Neural cell (in vitro differentiated cells): ENCODE measurements around the gene ZNF783. TPM values are rescaled to one million over a fixed set of nuclear protein-coding genes. Genes with fewer than 3 reads are reported as not detected.
"Not testable (repeated sequence)": the region's sequence is repeated elsewhere in the genome, so short reads cannot be mapped to it uniquely, and the experiment has no call there.

Experiments
- H2AFZ ChIP-seq: fragments of 200-600, 300-800 bp; sonication (generic), shearing (Covaris generic); 2 replicates; pipeline ENCODE4 v1.6.0; 2014; ENCODE audit warnings: low read depth, mild to moderate bottlenecking, antibody characterized with exemption, low read length, moderate library complexity
- H3F3A ChIP-seq: fragments of 200-600 bp; shearing (Covaris generic); 2 replicates; pipeline ENCODE4 v1.6.1; 2016; ENCODE audit warnings: mild to moderate bottlenecking, moderate library complexity, mixed read lengths, antibody characterized with exemption, low read length; ENCODE audit not compliant: insufficient read depth, poor library complexity, severe bottlenecking
- H3K27ac ChIP-seq: fragments of 200-600, 300-800 bp; sonication (generic), shearing (Covaris generic); 2 replicates; pipeline ENCODE4 v1.5.1; 2014; ENCODE audit warnings: mild to moderate bottlenecking, low read length, moderate library complexity
- H3K27me3 ChIP-seq: fragments of 300-800, 200-600 bp; sonication (generic), shearing (Covaris generic); 2 replicates; pipeline ENCODE4 v1.6.0; 2014; ENCODE audit warnings: mild to moderate bottlenecking, low read depth, low read length, moderate library complexity; ENCODE audit not compliant: insufficient read depth
- H3K36me3 ChIP-seq: fragments of 300-800, 200-600 bp; sonication (generic), shearing (Covaris generic); 2 replicates; pipeline ENCODE4 v1.5.1; 2014; ENCODE audit warnings: mild to moderate bottlenecking, antibody characterized with exemption, low read length, moderate library complexity; ENCODE audit not compliant: insufficient read depth
- H3K4me2 ChIP-seq: fragments of 300-800, 200-600 bp; sonication (generic), shearing (Covaris generic); 2 replicates; pipeline ENCODE4 v1.6.0; 2014; ENCODE audit warnings: mild to moderate bottlenecking, low read length
- H3K4me3 ChIP-seq: fragments of 300-800, 200-600 bp; sonication (generic), shearing (Covaris generic); 2 replicates; pipeline ENCODE4 v1.5.1; 2014; ENCODE audit warnings: mild to moderate bottlenecking, low read length, moderate library complexity
- H3K79me2 ChIP-seq: fragments of 200-600 bp; shearing (Covaris generic); replicated peaks from 2 replicates; pipeline ENCODE4 v1.6.0; 2014; ENCODE audit warnings: mild to moderate bottlenecking, low read length, moderate library complexity; ENCODE audit not compliant: insufficient read depth
- H3K9ac ChIP-seq: fragments of 300-800, 200-600 bp; sonication (generic), shearing (Covaris generic); 2 replicates; pipeline ENCODE4 v1.6.1; 2016; ENCODE audit warnings: mild to moderate bottlenecking, low read length, mixed read lengths
- H3K9me2 ChIP-seq: fragments of 200-600 bp; shearing (Covaris generic); 2 replicates; pipeline ENCODE4 v1.6.1; 2016; ENCODE audit warnings: mild to moderate bottlenecking, low read length, mixed read lengths; ENCODE audit not compliant: insufficient read depth
- H3K9me3 ChIP-seq: fragments of 200-600, 300-800 bp; sonication (generic), shearing (Covaris generic); 2 replicates; pipeline ENCODE4 v1.6.1; 2016; ENCODE audit warnings: mild to moderate bottlenecking, mixed run types, low read length, moderate library complexity, mixed read lengths
- H4K20me1 ChIP-seq: fragments of 200-600 bp; shearing (Covaris generic); 2 replicates; pipeline ENCODE4 v1.6.1; 2016; ENCODE audit warnings: mild to moderate bottlenecking, mixed run types; ENCODE audit not compliant: insufficient read depth
- EP300 ChIP-seq: fragments of 450-650 bp; conservative IDR thresholded peaks from 2 replicates; pipeline ENCODE4 v1.6.1; 2014; ENCODE audit warnings: antibody characterized with exemption, mild to moderate bottlenecking, moderate library complexity; ENCODE audit not compliant: poor library complexity, severe bottlenecking
- EZH2 ChIP-seq: fragments of 200-600, 300-800 bp; shearing (Covaris generic), sonication (generic); IDR thresholded peaks from 2 replicates; pipeline ENCODE4 v1.6.1; 2014; ENCODE audit warnings: antibody characterized with exemption, low read length, borderline replicate concordance, mild to moderate bottlenecking; ENCODE audit not compliant: insufficient read depth, poor library complexity, severe bottlenecking
- MXI1 ChIP-seq: fragments of 450-650 bp; conservative IDR thresholded peaks from 2 replicates; pipeline ENCODE4 v1.6.1; 2014; ENCODE audit warnings: antibody characterized with exemption, mild to moderate bottlenecking; ENCODE audit not compliant: poor library complexity, severe bottlenecking
- POLR2AphosphoS5 ChIP-seq: IDR thresholded peaks from 2 replicates; pipeline ENCODE4 v1.6.1; 2012
- RAD21 ChIP-seq: fragments of 450-650 bp; conservative IDR thresholded peaks from 2 replicates; pipeline ENCODE4 v1.6.1; 2014; ENCODE audit warnings: antibody characterized with exemption, mild to moderate bottlenecking, moderate library complexity
- SMC3 ChIP-seq: fragments of 450-650 bp; conservative IDR thresholded peaks from 2 replicates; pipeline ENCODE4 v1.6.1; 2014; ENCODE audit warnings: antibody characterized with exemption, mild to moderate bottlenecking, moderate library complexity; ENCODE audit not compliant: poor library complexity
- TAF1 ChIP-seq: IDR thresholded peaks from 2 replicates; pipeline ENCODE4 v1.6.1; 2012; ENCODE audit warnings: low read depth
- polyA plus RNA-seq: library from polyadenylated mRNA; depleted of rRNA; stranded (reverse); fragments of >200 nt; gene quantifications from 2 replicates; pipeline ENCODE4 v1.2.3, GENCODE V29; 2014
- TF ChIP-seq, protein P1 (sequence below): fragments of 450-650 bp; IDR thresholded peaks from 2 replicates; pipeline ENCODE4 v1.5.1; 2014; ENCODE audit warnings: antibody characterized with exemption, mild to moderate bottlenecking, moderate library complexity; ENCODE audit not compliant: poor library complexity, severe bottlenecking
- TF ChIP-seq, protein P2 (sequence below): IDR thresholded peaks from 2 replicates; pipeline ENCODE4 v1.6.1; 2012; ENCODE audit warnings: borderline replicate concordance

The ZNF783 gene
- polyA plus RNA-seq, 1 donor from 2014 or later: 23.9 TPM

DNA sequence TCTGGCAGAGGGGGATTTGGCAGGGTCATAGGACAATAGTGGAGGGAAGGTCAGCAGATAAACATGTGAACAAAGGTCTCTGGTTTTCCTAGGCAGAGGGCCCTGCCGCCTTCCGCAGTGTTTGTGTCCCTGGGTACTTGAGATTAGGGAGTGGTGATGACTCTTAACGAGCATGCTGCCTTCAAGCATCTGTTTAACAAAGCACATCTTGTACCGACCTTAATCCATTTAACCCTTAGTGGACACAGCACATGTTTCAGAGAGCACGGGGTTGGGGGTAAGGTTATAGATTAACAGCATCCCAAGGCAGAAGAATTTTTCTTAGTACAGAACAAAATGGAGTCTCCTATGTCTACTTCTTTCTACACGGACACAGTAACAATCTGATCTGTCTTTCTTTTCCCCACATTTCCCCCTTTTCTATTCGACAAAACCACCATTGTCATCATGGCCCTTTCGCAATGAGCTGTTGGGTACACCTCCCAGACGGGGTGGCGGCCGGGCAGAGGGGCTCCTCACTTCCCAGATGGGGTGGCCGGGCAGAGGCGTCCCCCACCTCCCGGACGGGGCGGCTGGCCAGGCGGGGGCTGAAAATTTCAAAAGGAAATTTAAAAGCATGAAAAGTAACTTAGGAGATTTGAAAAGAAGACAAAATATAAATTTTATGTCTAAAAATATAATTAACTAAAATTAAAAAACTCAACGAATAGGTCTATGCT is 70.8 kb downstream of the ZNF783 start:
- H3K79me2 ChIP-seq, H3K9me3 ChIP-seq, H2AFZ ChIP-seq, H3K4me3 ChIP-seq, H3K27me3 ChIP-seq, H3K4me2 ChIP-seq, H3F3A ChIP-seq, H4K20me1 ChIP-seq, H3K27ac ChIP-seq, H3K9ac ChIP-seq, H3K9me2 ChIP-seq, H3K36me3 ChIP-seq: not testable (repeated sequence)

DNA sequence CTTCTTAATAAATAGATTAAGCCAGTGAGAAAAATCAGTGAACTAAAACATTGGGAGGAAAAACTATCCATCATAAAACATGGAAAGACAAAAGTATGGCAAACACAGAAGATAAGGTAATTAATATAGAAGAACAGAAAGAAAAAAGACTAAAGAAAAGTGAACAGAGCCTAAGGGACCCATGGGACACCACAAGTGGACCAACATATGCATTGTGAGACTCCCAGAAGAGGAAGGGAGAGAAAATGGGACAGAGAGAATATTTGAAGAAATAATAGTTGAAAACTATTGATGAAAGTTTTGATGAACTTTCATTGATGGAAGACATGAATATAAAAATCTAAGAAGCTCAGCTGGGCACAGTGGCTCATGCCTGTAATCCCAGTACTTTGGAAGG is 71.3 kb downstream of the ZNF783 start:
- no peak overlapping the region for H3K9ac ChIP-seq
- no peaks in the 10 kb centered on the region for H3K9me2 ChIP-seq
- no peaks in the 10 kb centered on the region for H3K9me3 ChIP-seq
- H3K79me2 ChIP-seq: no peaks in the 10 kb centered on the region
- no peak overlapping the region for H3K27ac ChIP-seq
- no peaks in the 10 kb centered on the region for H3K27me3 ChIP-seq
- no peak overlapping the region for H2AFZ ChIP-seq
- H3F3A ChIP-seq: no peaks in the 10 kb centered on the region
- TF ChIP-seq, protein P1, sequence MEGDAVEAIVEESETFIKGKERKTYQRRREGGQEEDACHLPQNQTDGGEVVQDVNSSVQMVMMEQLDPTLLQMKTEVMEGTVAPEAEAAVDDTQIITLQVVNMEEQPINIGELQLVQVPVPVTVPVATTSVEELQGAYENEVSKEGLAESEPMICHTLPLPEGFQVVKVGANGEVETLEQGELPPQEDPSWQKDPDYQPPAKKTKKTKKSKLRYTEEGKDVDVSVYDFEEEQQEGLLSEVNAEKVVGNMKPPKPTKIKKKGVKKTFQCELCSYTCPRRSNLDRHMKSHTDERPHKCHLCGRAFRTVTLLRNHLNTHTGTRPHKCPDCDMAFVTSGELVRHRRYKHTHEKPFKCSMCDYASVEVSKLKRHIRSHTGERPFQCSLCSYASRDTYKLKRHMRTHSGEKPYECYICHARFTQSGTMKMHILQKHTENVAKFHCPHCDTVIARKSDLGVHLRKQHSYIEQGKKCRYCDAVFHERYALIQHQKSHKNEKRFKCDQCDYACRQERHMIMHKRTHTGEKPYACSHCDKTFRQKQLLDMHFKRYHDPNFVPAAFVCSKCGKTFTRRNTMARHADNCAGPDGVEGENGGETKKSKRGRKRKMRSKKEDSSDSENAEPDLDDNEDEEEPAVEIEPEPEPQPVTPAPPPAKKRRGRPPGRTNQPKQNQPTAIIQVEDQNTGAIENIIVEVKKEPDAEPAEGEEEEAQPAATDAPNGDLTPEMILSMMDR: no peak
- no peaks in the 10 kb centered on the region for H4K20me1 ChIP-seq
- no peak overlapping the region for H3K4me3 ChIP-seq
- H3K4me2 ChIP-seq: no peak overlapping the region
- H3K36me3 ChIP-seq: no peaks in the 10 kb centered on the region

DNA sequence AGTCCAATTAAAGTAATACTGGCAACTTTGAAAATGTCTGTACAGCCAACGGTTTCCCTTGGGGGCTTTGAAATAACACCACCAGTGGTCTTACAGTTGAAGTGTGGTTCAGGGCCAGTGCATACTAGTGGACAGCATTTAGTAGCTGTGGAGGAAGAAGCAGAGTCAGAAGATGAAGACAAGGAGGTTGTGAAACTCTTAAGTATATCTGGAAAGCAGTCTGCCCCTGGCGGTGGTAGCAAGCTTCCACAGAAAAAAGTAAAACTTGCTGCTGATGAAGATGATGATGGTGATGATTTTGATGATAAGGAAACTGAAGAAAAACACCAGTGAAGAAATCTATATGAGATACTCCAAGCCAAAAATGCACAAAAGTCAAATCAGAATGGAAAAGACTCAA is 72.2 kb downstream of the ZNF783 start:
- H3K9me3 ChIP-seq: no peaks in the 10 kb centered on the region
- H3K27ac ChIP-seq: no peak overlapping the region
- TF ChIP-seq EP300 (no peak), MXI1 (no peak), RAD21 (no peak), TAF1 (no peak), POLR2AphosphoS5 (no peak), EZH2 (no peak), SMC3 (no peak)
- TF ChIP-seq, protein P2, sequence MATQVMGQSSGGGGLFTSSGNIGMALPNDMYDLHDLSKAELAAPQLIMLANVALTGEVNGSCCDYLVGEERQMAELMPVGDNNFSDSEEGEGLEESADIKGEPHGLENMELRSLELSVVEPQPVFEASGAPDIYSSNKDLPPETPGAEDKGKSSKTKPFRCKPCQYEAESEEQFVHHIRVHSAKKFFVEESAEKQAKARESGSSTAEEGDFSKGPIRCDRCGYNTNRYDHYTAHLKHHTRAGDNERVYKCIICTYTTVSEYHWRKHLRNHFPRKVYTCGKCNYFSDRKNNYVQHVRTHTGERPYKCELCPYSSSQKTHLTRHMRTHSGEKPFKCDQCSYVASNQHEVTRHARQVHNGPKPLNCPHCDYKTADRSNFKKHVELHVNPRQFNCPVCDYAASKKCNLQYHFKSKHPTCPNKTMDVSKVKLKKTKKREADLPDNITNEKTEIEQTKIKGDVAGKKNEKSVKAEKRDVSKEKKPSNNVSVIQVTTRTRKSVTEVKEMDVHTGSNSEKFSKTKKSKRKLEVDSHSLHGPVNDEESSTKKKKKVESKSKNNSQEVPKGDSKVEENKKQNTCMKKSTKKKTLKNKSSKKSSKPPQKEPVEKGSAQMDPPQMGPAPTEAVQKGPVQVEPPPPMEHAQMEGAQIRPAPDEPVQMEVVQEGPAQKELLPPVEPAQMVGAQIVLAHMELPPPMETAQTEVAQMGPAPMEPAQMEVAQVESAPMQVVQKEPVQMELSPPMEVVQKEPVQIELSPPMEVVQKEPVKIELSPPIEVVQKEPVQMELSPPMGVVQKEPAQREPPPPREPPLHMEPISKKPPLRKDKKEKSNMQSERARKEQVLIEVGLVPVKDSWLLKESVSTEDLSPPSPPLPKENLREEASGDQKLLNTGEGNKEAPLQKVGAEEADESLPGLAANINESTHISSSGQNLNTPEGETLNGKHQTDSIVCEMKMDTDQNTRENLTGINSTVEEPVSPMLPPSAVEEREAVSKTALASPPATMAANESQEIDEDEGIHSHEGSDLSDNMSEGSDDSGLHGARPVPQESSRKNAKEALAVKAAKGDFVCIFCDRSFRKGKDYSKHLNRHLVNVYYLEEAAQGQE: no peak
- TF ChIP-seq, protein P1: no peak
- no peaks in the 10 kb centered on the region for H3F3A ChIP-seq
- no peaks in the 10 kb centered on the region for H3K9me2 ChIP-seq
- no peaks in the 10 kb centered on the region for H4K20me1 ChIP-seq
- H3K4me2 ChIP-seq: no peak overlapping the region
- H2AFZ ChIP-seq: no peak overlapping the region
- no peaks in the 10 kb centered on the region for H3K79me2 ChIP-seq
- no peak overlapping the region for H3K4me3 ChIP-seq
- no peaks in the 10 kb centered on the region for H3K27me3 ChIP-seq
- H3K9ac ChIP-seq: no peak overlapping the region
- no peaks in the 10 kb centered on the region for H3K36me3 ChIP-seq
